OCI-LY7 (cell line): ENCODE data around the gene SLC35B3.

Experiments used
- CTCF ChIP-seq: fragments of 200-600 bp; sonication (generic); conservative IDR thresholded peaks from 2 replicates; pipeline ENCODE4 v1.5.1; 2014; ENCODE audit warnings: mild to moderate bottlenecking, antibody characterized with exemption, low read length, moderate library complexity, mixed read lengths
- EZH2phosphoT487 ChIP-seq: fragments of 200-600 bp; sonication (generic); IDR thresholded peaks from 2 replicates; pipeline ENCODE4 v1.6.1; 2018; ENCODE audit warnings: low read depth, borderline replicate concordance, mild to moderate bottlenecking, mixed run types, antibody characterized with exemption, low read length, moderate library complexity, mixed read lengths

- TF ChIP-seq EZH2phosphoT487 (no peak), CTCF (no peak)
Observed at GRCh38 chr6:8439601-8440268, 4.4 kb upstream of the SLC35B3 start.
